SU-DHL-6 (cell line): ENCODE data around the gene OXCT1.

ENCODE experiments used
- H2AFZ ChIP-seq: fragments of 200-600 bp; sonication (generic); 2 replicates; pipeline ENCODE4 v1.6.1; 2014; ENCODE audit warnings: low read depth, mild to moderate bottlenecking, moderate library complexity, mixed read lengths, antibody characterized with exemption, low read length; ENCODE audit not compliant: severe bottlenecking
- H3F3A ChIP-seq: fragments of 200-600 bp; shearing (Covaris generic); 2 replicates; pipeline ENCODE4 v1.6.0; 2016; ENCODE audit warnings: antibody characterized with exemption, mild to moderate bottlenecking; ENCODE audit not compliant: insufficient read depth
- H3K27ac ChIP-seq: fragments of 200-600 bp; sonication (generic); 2 replicates; pipeline ENCODE4 v1.5.1; 2016; ENCODE audit warnings: low read depth, mild to moderate bottlenecking, low read length, moderate library complexity, mixed read lengths
- H3K27me3 ChIP-seq: fragments of 200-600 bp; sonication (generic), shearing (Covaris generic); 2 replicates; pipeline ENCODE4 v1.6.0; 2014; ENCODE audit warnings: mild to moderate bottlenecking, low read length
- H3K36me3 ChIP-seq: fragments of 200-600 bp; sonication (generic); 2 replicates; pipeline ENCODE4 v1.6.1; 2014; ENCODE audit warnings: mild to moderate bottlenecking, low read length, mixed read lengths
- H3K4me2 ChIP-seq: fragments of 300-600, 200-600 bp; shearing (Covaris generic), sonication (generic); 2 replicates; pipeline ENCODE4 v1.6.0; 2014; ENCODE audit warnings: low read length, low read depth, mild to moderate bottlenecking; ENCODE audit not compliant: poor library complexity, severe bottlenecking
- H3K4me3 ChIP-seq: fragments of 200-600 bp; sonication (generic); 2 replicates; pipeline ENCODE4 v1.5.1; 2014; ENCODE audit warnings: antibody characterized with exemption, low read length, mild to moderate bottlenecking, mixed read lengths; ENCODE audit not compliant: insufficient read depth, poor library complexity, severe bottlenecking
- H3K79me2 ChIP-seq: fragments of 200-600 bp; sonication (generic); 2 replicates; pipeline ENCODE4 v1.6.1; 2014; ENCODE audit warnings: mild to moderate bottlenecking, low read length, moderate library complexity; ENCODE audit not compliant: insufficient read depth
- H3K9ac ChIP-seq: fragments of 200-600 bp; sonication (generic); 2 replicates; pipeline ENCODE4 v1.7.0; 2014; ENCODE audit warnings: mild to moderate bottlenecking, low read length
- H3K9me2 ChIP-seq: fragments of 200-600 bp; sonication (generic); replicated peaks from 2 replicates; pipeline ENCODE4 v1.6.1; 2014; ENCODE audit warnings: low read length; ENCODE audit not compliant: insufficient read depth
- H3K9me3 ChIP-seq: fragments of 200-600 bp; sonication (generic); 2 replicates; pipeline ENCODE4 v1.6.1; 2014; ENCODE audit warnings: low read length, mixed read lengths; ENCODE audit not compliant: insufficient read depth
- H4K20me1 ChIP-seq: fragments of 200-600 bp; sonication (generic); 2 replicates; pipeline ENCODE4 v1.6.1; 2014; ENCODE audit warnings: low read depth, mild to moderate bottlenecking, antibody characterized with exemption, low read length, moderate library complexity, mixed read lengths
- EZH2phosphoT487 ChIP-seq: fragments of 200-600 bp; sonication (generic), shearing (Covaris generic); conservative IDR thresholded peaks from 2 replicates; pipeline ENCODE4 v1.6.1; 2018; ENCODE audit warnings: mild to moderate bottlenecking, antibody characterized with exemption, low read length, moderate library complexity, mixed read lengths
- TF ChIP-seq, protein P1 (sequence below): fragments of 200-600 bp; sonication (generic); IDR thresholded peaks from one replicate; pipeline ENCODE4 v1.5.1; 2017; ENCODE audit warnings: antibody characterized with exemption, mild to moderate bottlenecking, low read length, moderate library complexity; ENCODE audit not compliant: insufficient read depth, poor library complexity, severe bottlenecking

OXCT1 gene

DNA sequence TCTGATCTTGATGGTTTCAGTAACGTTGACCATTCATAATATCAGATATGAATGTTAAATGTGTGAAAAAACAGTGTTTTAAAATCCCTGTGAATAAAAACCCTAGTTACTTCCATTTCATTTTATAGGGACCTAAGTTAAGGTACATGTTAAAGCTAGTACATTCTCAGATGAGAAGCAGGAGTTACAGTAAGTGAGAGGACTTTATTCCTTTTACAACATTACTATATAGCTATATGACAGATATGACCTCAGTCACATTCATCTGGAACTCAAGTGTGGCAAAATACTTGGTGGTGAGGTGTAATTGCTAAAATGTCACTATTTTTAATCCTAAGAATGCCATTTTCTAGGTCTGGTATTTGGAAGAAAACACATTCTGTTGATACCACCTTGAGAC, 96.4 kb downstream of the OXCT1 start:
- no peak overlapping the region for H3K4me3 ChIP-seq
- H3K79me2 ChIP-seq = no peaks in the 10 kb centered on the region
- H3K4me2 ChIP-seq = no peak overlapping the region
- no peaks in the 10 kb centered on the region for H3K9me3 ChIP-seq
- H3K36me3 ChIP-seq = no peaks in the 10 kb centered on the region; the same call in 1 of the 2 replicates
- H3K27me3 ChIP-seq = no peaks in the 10 kb centered on the region
- no peaks in the 10 kb centered on the region for H3F3A ChIP-seq
- TF ChIP-seq, protein P1, sequence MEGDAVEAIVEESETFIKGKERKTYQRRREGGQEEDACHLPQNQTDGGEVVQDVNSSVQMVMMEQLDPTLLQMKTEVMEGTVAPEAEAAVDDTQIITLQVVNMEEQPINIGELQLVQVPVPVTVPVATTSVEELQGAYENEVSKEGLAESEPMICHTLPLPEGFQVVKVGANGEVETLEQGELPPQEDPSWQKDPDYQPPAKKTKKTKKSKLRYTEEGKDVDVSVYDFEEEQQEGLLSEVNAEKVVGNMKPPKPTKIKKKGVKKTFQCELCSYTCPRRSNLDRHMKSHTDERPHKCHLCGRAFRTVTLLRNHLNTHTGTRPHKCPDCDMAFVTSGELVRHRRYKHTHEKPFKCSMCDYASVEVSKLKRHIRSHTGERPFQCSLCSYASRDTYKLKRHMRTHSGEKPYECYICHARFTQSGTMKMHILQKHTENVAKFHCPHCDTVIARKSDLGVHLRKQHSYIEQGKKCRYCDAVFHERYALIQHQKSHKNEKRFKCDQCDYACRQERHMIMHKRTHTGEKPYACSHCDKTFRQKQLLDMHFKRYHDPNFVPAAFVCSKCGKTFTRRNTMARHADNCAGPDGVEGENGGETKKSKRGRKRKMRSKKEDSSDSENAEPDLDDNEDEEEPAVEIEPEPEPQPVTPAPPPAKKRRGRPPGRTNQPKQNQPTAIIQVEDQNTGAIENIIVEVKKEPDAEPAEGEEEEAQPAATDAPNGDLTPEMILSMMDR = no peak
- TF ChIP-seq EZH2phosphoT487 = no peak
- H3K9me2 ChIP-seq = no peaks in the 10 kb centered on the region
- H2AFZ ChIP-seq = no peak overlapping the region
- H3K27ac ChIP-seq = no peak overlapping the region
- no peak overlapping the region for H3K9ac ChIP-seq
- no peaks in the 10 kb centered on the region for H4K20me1 ChIP-seq

DNA sequence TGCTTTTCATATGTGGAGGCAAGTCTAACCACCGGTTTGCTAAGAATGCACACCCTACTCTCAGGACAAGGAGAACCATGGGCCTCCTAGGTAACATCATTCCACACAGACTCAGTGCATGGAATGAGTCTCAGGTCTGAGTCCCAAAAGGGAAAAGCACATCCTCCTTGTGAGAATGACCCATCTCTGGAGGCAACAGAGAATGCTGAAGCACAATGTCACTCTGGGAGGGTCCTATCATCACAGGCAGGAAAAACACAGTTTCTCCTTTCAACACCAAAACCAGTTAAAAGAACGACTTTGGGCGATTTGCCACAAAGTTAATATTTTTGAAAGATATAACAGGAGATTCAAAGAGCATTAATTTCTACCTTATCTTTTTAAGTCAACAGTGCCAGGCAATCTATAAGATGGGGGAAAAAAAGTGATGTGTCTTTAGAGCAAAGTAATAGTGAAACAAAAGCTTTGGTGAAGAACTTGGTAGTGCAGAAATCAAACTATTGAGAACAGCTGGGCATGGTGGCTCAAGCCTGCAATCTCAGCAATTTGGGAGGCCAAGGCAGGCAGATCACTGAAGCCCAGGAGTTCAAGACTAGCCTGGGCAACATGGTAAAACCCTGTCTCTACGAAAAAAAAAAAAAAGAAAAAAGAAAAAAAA, 97.3 kb downstream of the OXCT1 start:
- H3K27ac ChIP-seq = no peak overlapping the region
- no peak overlapping the region for H2AFZ ChIP-seq
- no peaks in the 10 kb centered on the region for H3K79me2 ChIP-seq
- TF ChIP-seq EZH2phosphoT487 = no peak
- TF ChIP-seq, protein P1 = no peak
- no peaks in the 10 kb centered on the region; the same call in 1 of the 2 replicates for H3K36me3 ChIP-seq
- H4K20me1 ChIP-seq = no peaks in the 10 kb centered on the region
- H3K4me2 ChIP-seq = no peak overlapping the region
- H3K9ac ChIP-seq = no peak overlapping the region
- H3F3A ChIP-seq = no peaks in the 10 kb centered on the region
- H3K27me3 ChIP-seq = no peaks in the 10 kb centered on the region
- no peak overlapping the region for H3K4me3 ChIP-seq
- H3K9me2 ChIP-seq = no peaks in the 10 kb centered on the region
- H3K9me3 ChIP-seq = no peaks in the 10 kb centered on the region

DNA sequence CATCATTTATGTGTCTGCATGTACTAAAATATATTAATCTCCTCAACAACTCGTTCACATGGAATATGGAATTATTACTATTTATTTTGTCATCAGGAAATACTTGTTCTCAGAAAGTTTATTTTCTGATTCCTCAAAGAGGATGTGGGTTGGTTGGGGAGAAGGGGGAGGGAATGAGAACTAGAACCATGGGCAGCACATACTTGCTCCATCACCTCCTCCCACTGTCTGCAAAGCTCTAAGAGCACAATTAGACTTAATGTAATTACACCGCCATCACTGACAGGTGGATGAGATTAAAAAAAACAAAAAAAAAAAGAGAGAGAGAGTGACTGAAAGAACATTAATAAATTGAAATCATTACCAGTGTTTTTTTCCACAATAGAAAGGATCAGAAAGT, 98.2 kb downstream of the OXCT1 start:
- Histone ChIP-seq H3K9me3 (no peaks in the 10 kb centered on the region), H2AFZ (no peak overlapping the region), H3K27ac (no peak overlapping the region), H3K79me2 (no peaks in the 10 kb centered on the region), H3K27me3 (no peaks in the 10 kb centered on the region), H3F3A (no peaks in the 10 kb centered on the region), H3K36me3 (no peaks in the 10 kb centered on the region), H3K4me2 (no peak overlapping the region), H3K9ac (no peak overlapping the region), H3K9me2 (no peaks in the 10 kb centered on the region), H3K4me3 (no peak overlapping the region), H4K20me1 (no peaks in the 10 kb centered on the region)
- no peak for TF ChIP-seq EZH2phosphoT487
- TF ChIP-seq, protein P1 = no peak
